Epithelial cell of proximal tubule (primary cell): Measurements from ENCODE around the gene MYOG. TPM values are rescaled to one million over a fixed set of nuclear protein-coding genes. Genes with fewer than 3 reads are reported as not detected.

Experiments
- DNase-seq: peaks from one replicate; pipeline ENCODE4 v3.0.0-alpha.2; 2011; ENCODE audit warnings: low read depth
- H3K4me3 ChIP-seq: 2 replicates; pipeline ENCODE4 v1.5.1; 2011; ENCODE audit warnings: low read depth, mild to moderate bottlenecking, low read length
- CTCF ChIP-seq: conservative IDR thresholded peaks from 2 replicates; pipeline ENCODE4 v1.5.1; 2012; ENCODE audit warnings: low read depth, mild to moderate bottlenecking, low read length
- total RNA-seq: library from RNA; depleted of rRNA; stranded (reverse); fragments of >200 nt; gene quantifications from 2 replicates; pipeline ENCODE4 v1.2.3, GENCODE V29; 2015

MYOG gene
- total RNA-seq, 1 donor from 2014 or later, result not detected

GRCh38 chr1:203083463-203083921 lies 2.3 kb downstream of the MYOG start:
- TF ChIP-seq CTCF, result no peak
- DNase-seq, result no peak
- H3K4me3 ChIP-seq, result no peak overlapping the region

- TF ChIP-seq CTCF, result no peak
- DNase-seq, result no peak
Observed at GRCh38 chr1:203082571-203083462, 3.0 kb downstream of the MYOG start.

GRCh38 chr1:203082231-203082505 lies 3.6 kb downstream of the MYOG start:
- no peak overlapping the region for H3K4me3 ChIP-seq
- TF ChIP-seq CTCF, result no peak
- no peak for DNase-seq

More at GRCh38 chr1:203082571-203083462, 3.0 kb downstream of the MYOG start:
- H3K4me3 ChIP-seq, result no peak overlapping the region

GRCh38 chr1:203081465-203082230 lies 4.2 kb downstream of the MYOG start:
- no peak for TF ChIP-seq CTCF
- no peak for DNase-seq
- H3K4me3 ChIP-seq, result no peak overlapping the region

GRCh38 chr1:203080456-203080855 lies 5.4 kb downstream of the MYOG start:
- DNase-seq, result no peak
- TF ChIP-seq CTCF, result no peak

GRCh38 chr1:203078478-203078877 lies 7.3 kb downstream of the MYOG start:
- no peak for DNase-seq
- no peak overlapping the region for H3K4me3 ChIP-seq
- no peak for TF ChIP-seq CTCF

More at GRCh38 chr1:203080456-203080855, 5.4 kb downstream of the MYOG start:
- H3K4me3 ChIP-seq, result no peak overlapping the region
